Esophagus squamous epithelium (tissue), 5 donors: Measurements from ENCODE around the gene ICAM1. TPM values are rescaled to one million over a fixed set of nuclear protein-coding genes. Genes with fewer than 3 reads are reported as not detected.

ENCODE experiments used
- DNase-seq: peaks from one replicate; lab custom pipeline; 2025; lab: John Stamatoyannopoulos, UW
- H3K27ac ChIP-seq, 4 donors: fragments of 200-600 bp; sonication (generic); one replicate each; pipeline ENCODE4 v1.5.1; 2016 to 2019; ENCODE audit warnings: mild to moderate bottlenecking in 1 of 4
- H3K27me3 ChIP-seq, 4 donors: fragments of 200-600 bp; sonication (generic); 1 replicate in 3 of 4; 2 replicates in 1 of 4; pipeline versions ENCODE4 v1.5.1 to v1.6.0; 2017 to 2021; ENCODE audit warnings: antibody characterized with exemption in 1 of 4
- H3K36me3 ChIP-seq, 3 donors: fragments of 200-600 bp; sonication (generic); one replicate each; pipeline ENCODE4 v1.5.1; 2016 to 2019
- H3K4me1 ChIP-seq, 3 donors: fragments of 200-600 bp; sonication (generic); one replicate each; pipeline ENCODE4 v1.5.1; 2017 to 2019
- H3K4me3 ChIP-seq, 4 donors: fragments of 200-600 bp; sonication (generic); 1 replicate in 3 of 4; 2 replicates in 1 of 4; pipeline ENCODE4 v1.5.1; 2016 to 2019; ENCODE audit warnings: mild to moderate bottlenecking in 2 of 4, moderate library complexity in 1 of 4
- H3K9me3 ChIP-seq, 3 donors: fragments of 200-600 bp; sonication (generic); one replicate each; pipeline ENCODE4 v1.5.1; 2016 to 2019
- POLR2A ChIP-seq, 4 donors: fragments of 450-650 bp; IDR thresholded peaks; one replicate each; pipeline ENCODE4 v1.6.1; 2017; ENCODE audit warnings: antibody characterized with exemption in 4 of 4, mild to moderate bottlenecking in 4 of 4, moderate library complexity in 3 of 4
- WGBS, 2 donors: methylation state at CpG; one replicate each; pipeline ENCODE4 v1.1.5; 2018; 5-methylcytosine and 5-hydroxymethylcytosine counted together
- intact Hi-C: fragments of 100-400 bp; cut with DNase I; formaldehyde crosslinking; loops from one replicate; pipeline ENCODE4 v1.15.0; 2022
- total RNA-seq, 4 donors: library from RNA; depleted of rRNA; stranded (reverse); fragments of >200 nt; gene quantifications; one replicate each; pipeline ENCODE4 v1.1.0, GENCODE V29; 2016
- TF ChIP-seq, protein P1 (sequence below), 6 experiments: fragments of 450-650 bp in 4 of 6; fragments of 200-600 bp in 2 of 6; sonication (generic) in 2 of 6; IDR thresholded peaks; one replicate each; pipeline ENCODE4 v1.5.1; 2016 to 2019; ENCODE audit warnings: antibody characterized with exemption in 6 of 6, mild to moderate bottlenecking in 4 of 6, moderate library complexity in 4 of 6
- donor health status: DM: yes; HTN: yes; CAD: no.

ICAM1 gene
- total RNA-seq, 4 donors from 2014 or later, result 5.4 to 26.4 (median 7.7) TPM

GRCh38 chr19:10271543-10272086 lies 695 bp downstream of the ICAM1 start:
- 25 to 46% methylated on average over 3 to 10 of the region's 12 CpGs for WGBS, 2 donors
- peaks cover 0 to 18% (median 0%) of the 10 kb centered on the region in 4 donors for H3K27me3 ChIP-seq
- no peaks in the 10 kb centered on the region for H3K9me3 ChIP-seq
- no peak for TF ChIP-seq POLR2A (IDR thresholded peaks at IDR 0.05)
- TF ChIP-seq, protein P1, sequence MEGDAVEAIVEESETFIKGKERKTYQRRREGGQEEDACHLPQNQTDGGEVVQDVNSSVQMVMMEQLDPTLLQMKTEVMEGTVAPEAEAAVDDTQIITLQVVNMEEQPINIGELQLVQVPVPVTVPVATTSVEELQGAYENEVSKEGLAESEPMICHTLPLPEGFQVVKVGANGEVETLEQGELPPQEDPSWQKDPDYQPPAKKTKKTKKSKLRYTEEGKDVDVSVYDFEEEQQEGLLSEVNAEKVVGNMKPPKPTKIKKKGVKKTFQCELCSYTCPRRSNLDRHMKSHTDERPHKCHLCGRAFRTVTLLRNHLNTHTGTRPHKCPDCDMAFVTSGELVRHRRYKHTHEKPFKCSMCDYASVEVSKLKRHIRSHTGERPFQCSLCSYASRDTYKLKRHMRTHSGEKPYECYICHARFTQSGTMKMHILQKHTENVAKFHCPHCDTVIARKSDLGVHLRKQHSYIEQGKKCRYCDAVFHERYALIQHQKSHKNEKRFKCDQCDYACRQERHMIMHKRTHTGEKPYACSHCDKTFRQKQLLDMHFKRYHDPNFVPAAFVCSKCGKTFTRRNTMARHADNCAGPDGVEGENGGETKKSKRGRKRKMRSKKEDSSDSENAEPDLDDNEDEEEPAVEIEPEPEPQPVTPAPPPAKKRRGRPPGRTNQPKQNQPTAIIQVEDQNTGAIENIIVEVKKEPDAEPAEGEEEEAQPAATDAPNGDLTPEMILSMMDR (IDR thresholded peaks at IDR 0.05), result no peak
- peaks cover 21 to 67% (median 21%) of the 10 kb centered on the region in 3 donors for H3K4me1 ChIP-seq
- H3K4me3 ChIP-seq, result peak overlapping the region; percentile 27 to 67 (median 48)
- DNase-seq, result no peak
- intact Hi-C loops, result no loop called here
- H3K36me3 ChIP-seq, result peaks cover 0 to 12% (median 0%) of the 10 kb centered on the region in 3 donors
- peak overlapping the region; percentile 76 to 93 (median 84) for H3K27ac ChIP-seq

DNA sequence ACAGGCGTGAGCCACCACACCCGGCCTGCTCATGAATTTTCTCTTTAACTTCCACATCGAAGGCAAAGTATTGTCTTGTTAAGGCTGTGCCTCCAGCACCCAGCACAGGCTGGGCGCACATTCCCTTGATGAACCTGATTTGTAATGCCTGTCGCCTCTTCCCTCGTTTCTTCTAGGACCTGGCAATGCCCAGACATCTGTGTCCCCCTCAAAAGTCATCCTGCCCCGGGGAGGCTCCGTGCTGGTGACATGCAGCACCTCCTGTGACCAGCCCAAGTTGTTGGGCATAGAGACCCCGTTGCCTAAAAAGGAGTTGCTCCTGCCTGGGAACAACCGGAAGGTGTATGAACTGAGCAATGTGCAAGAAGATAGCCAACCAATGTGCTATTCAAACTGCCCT lies 3.7 kb downstream of the ICAM1 start:
- no peak overlapping the region for H3K27ac ChIP-seq
- 87 to 93% methylated on average over 6 to 8 of the region's 10 CpGs for WGBS, 2 donors
- intact Hi-C loops, result no loop called here
- H3K9me3 ChIP-seq, result no peaks in the 10 kb centered on the region
- TF ChIP-seq POLR2A (IDR thresholded peaks at IDR 0.05), result no peak
- TF ChIP-seq, protein P1 (IDR thresholded peaks at IDR 0.05), result no peak
- peaks cover 18 to 54% (median 20%) of the 10 kb centered on the region in 3 donors for H3K4me1 ChIP-seq
- no peak overlapping the region for H3K4me3 ChIP-seq
- H3K36me3 ChIP-seq, result peaks cover 0 to 35% (median 0%) of the 10 kb centered on the region in 3 donors
- peaks cover 0 to 17% (median 0%) of the 10 kb centered on the region in 4 donors for H3K27me3 ChIP-seq
- no peak for DNase-seq

- peaks cover 0 to 23% (median 0%) of the 10 kb centered on the region in 3 donors for H3K4me1 ChIP-seq
- no peak for DNase-seq
- WGBS, 2 donors, result 86 to 91% methylated on average over 7 to 8 of the region's 9 CpGs
- TF ChIP-seq POLR2A (IDR thresholded peaks at IDR 0.05), result no peak
- TF ChIP-seq, protein P1 (IDR thresholded peaks at IDR 0.05), result no peak
- H3K4me3 ChIP-seq, result no peak overlapping the region
- H3K36me3 ChIP-seq, result peaks cover 0 to 42% (median 0%) of the 10 kb centered on the region in 3 donors
- no peaks in the 10 kb centered on the region for H3K9me3 ChIP-seq
- no peaks in the 10 kb centered on the region for H3K27me3 ChIP-seq
- intact Hi-C loops, result no loop called here
- H3K27ac ChIP-seq, result no peak overlapping the region
Measured at GRCh38 chr19:10277795-10278589, 7.1 kb downstream of the ICAM1 start.

DNA sequence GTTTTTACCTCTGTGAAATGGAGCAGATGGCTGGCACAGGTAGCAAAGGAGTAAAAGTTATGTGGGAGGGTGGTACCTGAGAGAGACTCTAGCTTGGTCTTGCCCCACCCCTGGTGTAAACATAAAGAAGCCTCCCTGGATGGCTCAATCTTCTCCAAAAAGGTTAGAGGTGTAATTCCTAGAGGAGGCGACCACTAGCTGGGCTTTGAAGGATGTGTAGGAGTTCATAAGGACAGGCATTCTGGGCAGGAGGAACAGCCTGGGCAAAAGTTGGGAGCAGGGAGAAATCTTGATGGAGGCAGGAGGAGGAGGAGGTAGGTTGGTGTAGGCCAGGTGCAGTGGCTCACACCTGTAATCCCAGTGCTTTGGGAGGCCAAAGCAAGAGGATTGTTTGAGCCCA lies 8.0 kb downstream of the ICAM1 start:
- intact Hi-C loops, result no loop called here
- Histone ChIP-seq H3K27ac (no peak overlapping the region), H3K9me3 (no peaks in the 10 kb centered on the region), H3K27me3 (no peaks in the 10 kb centered on the region), H3K36me3 (peaks cover 0 to 51% (median 7%) of the 10 kb centered on the region in 3 donors), H3K4me3 (no peak overlapping the region), H3K4me1 (peaks cover 0 to 26% (median 0%) of the 10 kb centered on the region in 3 donors)
- no peak for DNase-seq
- TF ChIP-seq, protein P1 (IDR thresholded peaks at IDR 0.05), result no peak
- no peak for TF ChIP-seq POLR2A (IDR thresholded peaks at IDR 0.05)
- 92 to 100% methylated on average over 1 of the region's 1 CpG for WGBS, 2 donors
